ENCODE data around the gene PPM1L.
"Not testable (repeated sequence)": the region's sequence is repeated elsewhere in the genome, so short reads cannot be mapped to it uniquely, and the experiment has no call there.

Gene PPM1L

DNA sequence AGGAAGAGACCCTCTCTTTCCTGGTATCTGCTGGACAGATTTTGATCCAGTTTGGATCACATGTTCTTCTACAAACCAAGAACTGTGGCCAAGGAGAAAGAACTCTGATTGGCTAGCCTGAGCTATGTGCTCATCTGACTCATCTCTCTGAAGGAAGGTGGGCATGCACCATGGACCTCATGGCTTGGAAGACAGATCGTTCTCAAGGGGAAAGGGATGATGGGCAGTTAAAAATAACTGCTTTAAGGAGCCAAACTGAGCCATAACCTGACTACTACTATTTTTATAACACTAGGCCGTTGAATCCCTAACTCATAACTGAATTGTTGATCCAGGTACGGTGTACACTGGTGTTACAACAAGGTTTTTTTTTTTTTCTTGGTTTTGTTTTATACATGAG lies 236.7 kb downstream of the PPM1L start:
- no peak for DNase-seq

- no peak for DNase-seq
Observed at GRCh38 chr3:160996811-160997210, 240.8 kb downstream of the PPM1L start.

DNA sequence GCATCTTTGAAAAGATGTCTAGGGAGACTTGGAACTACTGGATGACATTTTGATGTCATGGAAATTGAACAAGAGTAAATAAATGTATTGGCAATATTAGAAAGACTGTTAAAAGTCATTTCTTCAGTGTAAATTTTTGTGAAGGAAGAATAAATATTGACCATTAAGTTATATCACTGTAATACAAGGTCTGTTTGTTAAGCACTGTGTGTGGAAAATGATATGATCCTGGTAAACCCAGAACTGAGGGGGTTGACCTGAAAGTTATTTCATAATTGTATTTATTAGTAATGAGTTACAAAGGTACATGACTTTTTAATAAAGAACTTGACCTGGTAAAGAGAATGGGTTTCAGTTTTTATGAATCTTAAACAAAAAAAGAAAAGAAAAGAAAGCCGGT lies 242.6 kb downstream of the PPM1L start:
- DNase-seq = no peak

GRCh38 chr3:160999274-160999673 lies 243.2 kb downstream of the PPM1L start:
- DNase-seq = no peak

DNA sequence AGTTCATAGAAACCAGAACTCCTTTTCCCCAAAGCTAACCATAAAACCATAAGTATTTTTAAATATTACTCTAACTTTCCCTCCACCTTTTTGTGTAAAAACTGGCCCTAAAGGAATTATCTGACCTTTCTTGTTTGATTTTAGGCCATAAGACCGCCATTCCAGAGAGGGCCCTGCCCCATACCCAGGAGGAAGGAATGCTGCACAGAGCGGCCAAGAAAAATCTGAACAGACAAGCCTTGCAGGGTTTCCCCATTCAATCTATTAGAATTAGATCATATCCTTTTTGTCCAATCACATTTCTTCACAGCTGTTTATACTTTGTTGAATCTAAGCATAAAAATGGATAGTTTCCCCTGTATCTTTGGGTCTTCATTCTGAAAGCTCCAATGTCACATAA lies 252.1 kb downstream of the PPM1L start:
- DNase-seq = no peak

DNA sequence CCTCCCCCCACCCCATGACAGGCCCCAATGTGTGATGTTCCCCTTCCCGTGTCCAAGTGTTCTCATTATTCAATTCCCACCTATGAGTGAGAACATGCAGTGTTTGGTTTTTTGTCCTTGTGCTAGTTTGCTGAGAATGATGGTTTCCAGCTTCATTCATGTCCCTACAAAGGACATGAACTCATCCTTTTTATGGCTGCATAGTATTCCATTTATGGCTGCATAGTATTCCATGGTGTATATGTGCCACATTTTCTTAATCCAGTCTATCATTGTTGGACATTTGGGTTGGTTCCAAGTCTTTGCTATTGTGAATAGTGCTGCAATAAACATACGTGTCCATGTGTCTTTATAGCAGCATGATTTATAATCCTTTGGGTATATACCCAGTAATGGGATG lies 254.1 kb downstream of the PPM1L start:
- not testable (repeated sequence) for DNase-seq

- DNase-seq = no peak
Observed at GRCh38 chr3:161014843-161015749, 259.1 kb downstream of the PPM1L start.

- no peak for DNase-seq
Observed at GRCh38 chr3:161016417-161017313, 260.6 kb downstream of the PPM1L start.

GRCh38 chr3:161017971-161018370 lies 261.9 kb downstream of the PPM1L start:
- DNase-seq = no peak

GRCh38 chr3:161020256-161020655 lies 264.2 kb downstream of the PPM1L start:
- DNase-seq = no peak

DNA sequence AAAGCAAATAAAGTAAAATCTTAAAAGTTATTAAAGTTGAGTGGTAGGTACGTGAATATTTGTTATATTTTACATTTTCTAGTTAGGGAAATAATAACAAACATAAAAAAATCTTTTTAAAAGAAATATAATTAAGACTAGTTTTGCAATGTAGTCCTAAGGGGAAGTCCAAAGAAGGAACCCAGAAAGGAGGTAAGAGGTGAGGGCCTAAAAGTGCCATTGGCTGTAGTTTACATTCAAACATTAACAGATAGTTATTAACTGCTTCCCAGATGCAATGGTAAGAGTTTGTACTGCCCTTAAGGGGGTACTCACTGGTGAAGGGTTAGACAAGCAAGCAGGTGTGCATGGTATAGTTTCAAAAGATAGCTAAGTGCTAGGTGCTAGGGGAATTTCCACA lies 269.9 kb downstream of the PPM1L start:
- no peak for DNase-seq

GRCh38 chr3:161026612-161027510 lies 270.8 kb downstream of the PPM1L start:
- no peak for DNase-seq

DNA sequence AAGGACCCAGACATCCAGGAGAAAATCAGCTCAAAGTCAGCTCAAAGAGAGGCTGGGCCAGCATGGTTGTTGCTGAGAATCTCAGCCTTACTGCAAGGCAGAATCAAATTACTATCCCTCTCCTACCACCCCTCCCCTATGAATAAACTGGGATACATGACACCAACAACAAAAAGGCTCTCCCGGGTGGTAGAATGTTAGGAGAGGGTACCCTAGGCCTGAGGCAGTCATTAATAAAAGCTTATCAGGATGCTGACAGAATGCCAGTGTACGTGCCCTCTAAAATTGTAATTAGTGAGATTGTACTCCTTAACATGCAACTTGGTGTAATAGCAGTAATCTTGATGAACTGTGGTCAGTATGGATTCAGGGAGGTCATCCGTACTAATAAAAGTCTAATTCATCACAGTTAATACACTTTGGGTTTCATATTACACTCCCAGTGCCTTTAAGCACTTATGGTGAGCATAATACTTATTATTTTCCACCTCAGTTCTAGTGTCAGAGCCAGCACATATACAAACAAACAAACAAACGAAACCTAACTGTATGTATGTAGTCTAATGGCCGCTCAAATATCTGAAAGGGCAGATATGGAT lies 272.6 kb downstream of the PPM1L start:
- DNase-seq = no peak

GRCh38 chr3:161031134-161031533 lies 275.1 kb downstream of the PPM1L start:
- DNase-seq = no peak

DNA sequence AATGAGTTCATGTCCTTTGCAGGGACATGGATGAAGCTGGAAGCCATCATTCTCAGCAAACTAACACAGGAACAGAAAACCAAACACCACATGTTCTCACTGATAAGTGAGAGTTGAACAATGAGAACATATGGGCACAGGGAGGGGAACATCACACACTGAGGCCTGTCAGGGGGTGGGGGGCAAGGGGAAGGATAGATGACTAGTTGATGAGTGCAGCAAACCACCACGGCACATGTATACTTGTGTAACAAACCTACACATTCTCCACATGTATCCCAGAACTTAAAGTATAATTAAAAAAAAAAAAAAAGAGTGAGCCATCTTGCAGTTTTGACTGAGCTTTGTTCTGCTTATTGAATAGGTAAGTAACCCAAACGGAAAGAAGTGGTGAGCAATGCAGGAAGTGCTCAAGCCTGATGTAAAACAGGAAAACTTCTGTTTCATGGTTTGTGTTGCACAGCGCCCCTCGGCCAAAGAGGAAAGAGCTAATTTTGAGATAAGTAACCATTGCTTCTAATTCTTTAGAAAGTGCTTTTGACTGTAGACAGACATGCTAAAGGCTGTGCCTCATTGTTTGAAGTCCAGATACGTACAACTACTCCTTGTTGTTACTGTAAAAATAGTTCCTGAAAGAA lies 279.0 kb downstream of the PPM1L start:
- DNase-seq = not testable (repeated sequence)

DNA sequence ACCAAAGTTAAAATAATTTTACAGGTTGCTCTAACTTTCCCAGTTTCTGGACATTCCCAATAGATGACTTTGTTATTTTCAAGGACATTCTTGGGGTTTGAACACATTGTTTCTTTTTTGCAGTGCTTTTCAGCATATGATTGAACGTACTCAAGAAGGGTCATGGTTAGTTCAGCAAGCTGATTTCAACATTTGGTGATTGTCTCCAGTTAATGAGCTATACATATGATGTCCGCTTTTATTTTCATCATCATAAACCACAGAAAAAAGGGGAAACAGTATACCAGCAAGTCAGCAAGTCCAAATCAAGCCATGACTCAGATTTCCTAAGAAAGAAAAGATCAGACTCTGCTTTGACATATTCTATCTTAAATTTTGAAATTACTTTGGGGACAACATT lies 279.7 kb downstream of the PPM1L start:
- DNase-seq = no peak

DNA sequence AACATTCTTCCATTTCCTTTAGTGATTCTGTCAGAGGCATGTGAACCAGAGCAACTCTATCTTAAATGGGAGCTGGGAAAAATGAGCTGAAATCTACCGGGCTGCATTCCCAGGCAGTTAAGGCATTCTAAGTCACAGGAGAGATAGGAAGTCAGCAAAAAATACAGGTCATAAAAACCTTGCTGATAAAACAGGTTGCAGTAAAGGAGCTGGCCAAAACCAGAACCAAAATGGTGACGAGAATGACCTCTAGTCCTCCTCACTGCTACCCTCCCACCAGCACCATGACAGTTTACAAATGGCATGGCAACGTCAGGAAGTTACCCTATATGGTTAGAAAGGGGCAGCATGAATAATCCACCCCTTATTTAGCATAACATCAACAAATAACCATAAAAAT lies 282.7 kb downstream of the PPM1L start:
- DNase-seq = no peak

- DNase-seq = no peak
Observed at GRCh38 chr3:161042023-161042501, 286.0 kb downstream of the PPM1L start.

GRCh38 chr3:161043336-161044035 lies 287.5 kb downstream of the PPM1L start:
- DNase-seq = no peak

GRCh38 chr3:161049683-161050248 lies 293.7 kb downstream of the PPM1L start:
- DNase-seq = no peak

DNA sequence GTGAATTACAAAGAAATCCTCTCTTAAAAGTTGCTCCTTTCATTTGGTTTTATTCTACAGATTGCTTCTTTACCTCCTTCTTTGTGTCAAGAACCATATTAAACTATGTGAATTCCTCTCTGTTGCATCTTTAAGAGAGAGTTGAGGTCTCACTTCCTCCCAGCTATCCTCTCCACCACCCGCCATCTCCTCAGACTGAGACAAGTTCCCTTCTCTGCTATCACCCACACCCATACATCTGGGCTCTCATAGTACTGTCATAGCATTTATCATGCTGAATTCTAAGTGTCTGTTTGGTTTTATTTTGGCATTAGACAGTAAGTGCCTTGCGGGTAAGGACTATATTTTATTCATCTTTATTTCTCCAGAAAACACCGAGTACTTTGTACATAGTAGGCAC lies 294.9 kb downstream of the PPM1L start:
- no peak for DNase-seq

Data from activated gamma-delta T cell treated with Interleukin-2 at 50 U/mL for 16 hours (primary cell).